ENCODE data around the gene SLC12A5.

GRCh38 chr20:46053416-46053815 lies 24.4 kb downstream of the SLC12A5 start:
- TF ChIP-seq CTCF (IDR thresholded peaks at IDR 0.05): no peak
- no peak for TF ChIP-seq POLR2AphosphoS5 (IDR thresholded peaks at IDR 0.05)
- no peak for TF ChIP-seq POLR2A (IDR thresholded peaks at IDR 0.05; ENCODE audit: low read depth)
- TF ChIP-seq EP300 (IDR thresholded peaks at IDR 0.05): no peak

Measured in esophagus muscularis mucosa (tissue), 4 donors.